Esophagus squamous epithelium (tissue), 4 donors: ENCODE data around the gene CA7.
"Not testable (repeated sequence)": the region's sequence is repeated elsewhere in the genome, so short reads cannot be mapped to it uniquely, and the experiment has no call there.

Experiments
- CTCF ChIP-seq, 6 experiments: fragments of 450-650 bp in 4 of 6; fragments of 200-600 bp in 2 of 6; sonication (generic) in 2 of 6; IDR thresholded peaks; one replicate each; pipeline ENCODE4 v1.5.1; 2016 to 2019; ENCODE audit warnings: antibody characterized with exemption in 6 of 6, mild to moderate bottlenecking in 4 of 6, moderate library complexity in 4 of 6
- POLR2A ChIP-seq, 4 donors: fragments of 450-650 bp; IDR thresholded peaks; one replicate each; pipeline ENCODE4 v1.6.1; 2017; ENCODE audit warnings: antibody characterized with exemption in 4 of 4, mild to moderate bottlenecking in 4 of 4, moderate library complexity in 3 of 4

GRCh38 chr16:66896682-66897081 is 52.5 kb downstream of the CA7 start:
- TF ChIP-seq CTCF, POLR2A (IDR thresholded peaks at IDR 0.05): not testable (repeated sequence)
